H4 (cell line): ENCODE data around the gene PIK3IP1. TPM values are rescaled to one million over a fixed set of nuclear protein-coding genes. Genes with fewer than 3 reads are reported as not detected.

Experiments
- DNase-seq: peaks from one replicate; pipeline ENCODE4 v3.0.0-alpha.2; 2015; ENCODE audit warnings: low spot score
- total RNA-seq: library from RNA; depleted of rRNA; stranded (reverse); fragments of >200 nt; shearing (Covaris generic); gene quantifications from 2 replicates; pipeline ENCODE4 v1.2.3, GENCODE V29; 2014

The PIK3IP1 gene
- total RNA-seq, 1 experiment from 2014 or later, result 1.6 TPM

GRCh38 chr22:31279327-31279669 lies 13.0 kb downstream of the PIK3IP1 start:
- DNase-seq, result no peak

GRCh38 chr22:31278626-31279326 lies 13.5 kb downstream of the PIK3IP1 start:
- no peak for DNase-seq

GRCh38 chr22:31278151-31278621 lies 14.1 kb downstream of the PIK3IP1 start:
- no peak for DNase-seq

GRCh38 chr22:31277741-31278140 lies 14.5 kb downstream of the PIK3IP1 start:
- DNase-seq, result no peak

- no peak for DNase-seq
These were observed 15.7 kb downstream of the PIK3IP1 start for GRCh38 chr22:31276426-31277167.

- DNase-seq, result no peak
These were observed 16.7 kb downstream of the PIK3IP1 start for GRCh38 chr22:31275576-31275975.

GRCh38 chr22:31275018-31275417 lies 17.3 kb downstream of the PIK3IP1 start:
- no peak for DNase-seq

GRCh38 chr22:31274017-31274416 lies 18.3 kb downstream of the PIK3IP1 start:
- DNase-seq, result no peak

- peak; percentile 25 for DNase-seq
These were observed 19.5 kb downstream of the PIK3IP1 start for GRCh38 chr22:31272522-31273446.

- DNase-seq, result no peak
These were observed 20.8 kb downstream of the PIK3IP1 start for GRCh38 chr22:31271485-31271884.

GRCh38 chr22:31271026-31271425 lies 21.3 kb downstream of the PIK3IP1 start:
- DNase-seq, result no peak

GRCh38 chr22:31269892-31270579 lies 22.3 kb downstream of the PIK3IP1 start:
- DNase-seq, result no peak

GRCh38 chr22:31268281-31268680 lies 24.0 kb downstream of the PIK3IP1 start:
- no peak for DNase-seq

- no peak for DNase-seq
These were observed 28.2 kb downstream of the PIK3IP1 start for GRCh38 chr22:31263896-31264640.

GRCh38 chr22:31262312-31263133 lies 29.8 kb downstream of the PIK3IP1 start:
- no peak for DNase-seq

GRCh38 chr22:31260474-31260856 lies 31.8 kb downstream of the PIK3IP1 start:
- no peak for DNase-seq

- DNase-seq, result no peak
These were observed 32.4 kb downstream of the PIK3IP1 start for GRCh38 chr22:31259798-31260473.

- DNase-seq, result no peak
These were observed 38.3 kb downstream of the PIK3IP1 start for GRCh38 chr22:31253949-31254348.
